ENCODE results near the gene FAM168B. TPM values are rescaled to one million over a fixed set of nuclear protein-coding genes. Genes with fewer than 3 reads are reported as not detected.
A peak's percentile ranks its signal among the peaks of the same experiment; 100 is the strongest.

The FAM168B gene
- polyA plus RNA-seq: 50.8 to 88.4 TPM (median 63.6 TPM) in 3 replicates
- polyA plus RNA-seq (2011; ENCODE audit: low read depth): 17.4 TPM
- 66.2 and 78.5 TPM in 2 replicates for polyA plus RNA-seq (2011; cell fraction: cytosol; rRNA removed)
- 75.3 and 96.1 TPM in 2 replicates for polyA plus RNA-seq (2011; cell fraction: nucleus; rRNA removed)
- polyA plus RNA-seq (2012; ENCODE audit: low replicate concordance): 38.7 and 63.1 TPM in 2 replicates
- polyA minus RNA-seq: 83.0 to 191 TPM (median 115 TPM) in 3 replicates
- 111 TPM for polyA minus RNA-seq (2011; cell fraction: cytosol; rRNA and poly(A)+ RNA removed)
- 46.8 and 59.2 TPM in 2 replicates for polyA minus RNA-seq (2011; cell fraction: nucleus; rRNA and poly(A)+ RNA removed)

- Histone ChIP-seq H3K4me3 (ENCODE audit: control insufficient read depth in 2 of 3, extremely low read depth in 1 of 3, insufficient read depth in 2 of 3, low read depth in 1 of 3, low read length in 3 of 3) (peak within 1 kb of the TSS; percentile 67 to 99 (median 92)), H3K79me2 (ENCODE audit: control insufficient read depth, insufficient read depth, low read length) (peaks cover 50% of the 10 kb centered on the region), H3K27me3 (ENCODE audit: control insufficient read depth, extremely low read depth, insufficient read depth, low read length) (no peaks in the 10 kb centered on the region), H3K4me2 (ENCODE audit: control insufficient read depth, extremely low read depth, insufficient read depth, low read depth, low read length) (peak within 1 kb of the TSS; percentile 98), H4K20me1 (ENCODE audit: control insufficient read depth, extremely low read depth, insufficient read depth, low read length) (no peaks in the 10 kb centered on the region), H3K4me1 (ENCODE audit: control insufficient read depth, extremely low read depth, insufficient read depth, low read length) (peaks cover 13% of the 10 kb centered on the region), H3K36me3 (ENCODE audit: control insufficient read depth in 2 of 2, extremely low read depth in 1 of 2, insufficient read depth in 2 of 2, low read length in 2 of 2) (peaks cover 0 to 2% of the 10 kb centered on the region in 2 experiments), H3K27ac (ENCODE audit: control insufficient read depth, insufficient read depth, low read length) (peak within 1 kb of the TSS; percentile 88), H3K9ac (ENCODE audit: control insufficient read depth, extremely low read depth, insufficient read depth, low read length) (peak within 1 kb of the TSS; percentile 93), H3K9me3 (ENCODE audit: control insufficient read depth, low read depth, low read length) (no peaks in the 10 kb centered on the region), H3K9me1 (ENCODE audit: control insufficient read depth, extremely low read depth, insufficient read depth, low read length) (no peaks in the 10 kb centered on the region), H2AFZ (ENCODE audit: control insufficient read depth, low read length) (peak within 1 kb of the TSS; percentile 79)
- TF ChIP-seq EZH2 (IDR thresholded peaks at IDR 0.05; ENCODE audit: low read length) (no peak), CTCF (optimal IDR thresholded peaks at IDR 0.05 in 1 of 3, IDR thresholded peaks at IDR 0.05 in 1 of 3, conservative IDR thresholded peaks at IDR 0.05 in 1 of 3; ENCODE audit: extremely low read depth in 1 of 3, insufficient read depth in 2 of 3, low read length in 3 of 3) (no peak)
- DNase-seq (ENCODE audit: low read depth, low spot score): no peak
- dilution Hi-C loops (cut with MboI; ENCODE audit: extremely low pct_ligation_motif_present, low sequenced_read_pairs): no loop called here
- no peak for FAIRE-seq
These were observed at the start of gene FAM168B for GRCh38 chr2:131093006-131093695. Gene FAM168B, minus strand, starts transcription at chr2:131093460. Its CDS starts 10,814 bp downstream, at chr2:131082646.

GRCh38 chr2:131142849-131143248 is 49.6 kb upstream of the FAM168B start:
- peaks cover 4% of the 10 kb centered on the region for H3K79me2 ChIP-seq (ENCODE audit: control insufficient read depth, insufficient read depth, low read length)
- H3K27me3 ChIP-seq (ENCODE audit: control insufficient read depth, extremely low read depth, insufficient read depth, low read length): no peaks in the 10 kb centered on the region
- DNase-seq (ENCODE audit: low read depth, low spot score) (no peak), FAIRE-seq (no peak)
- no peak overlapping the region for H3K9ac ChIP-seq (ENCODE audit: control insufficient read depth, extremely low read depth, insufficient read depth, low read length)
- H3K4me1 ChIP-seq (ENCODE audit: control insufficient read depth, extremely low read depth, insufficient read depth, low read length): no peaks in the 10 kb centered on the region
- no peaks in the 10 kb centered on the region for H3K9me3 ChIP-seq (ENCODE audit: control insufficient read depth, low read depth, low read length)
- no peak overlapping the region for H3K4me2 ChIP-seq (ENCODE audit: control insufficient read depth, extremely low read depth, insufficient read depth, low read depth, low read length)
- peaks cover 5% of the 10 kb centered on the region for H4K20me1 ChIP-seq (ENCODE audit: control insufficient read depth, extremely low read depth, insufficient read depth, low read length)
- H2AFZ ChIP-seq (ENCODE audit: control insufficient read depth, low read length): no peak overlapping the region
- dilution Hi-C loops (cut with MboI; ENCODE audit: extremely low pct_ligation_motif_present, low sequenced_read_pairs): no loop called here
- TF ChIP-seq EZH2 (IDR thresholded peaks at IDR 0.05; ENCODE audit: low read length) (no peak), CTCF (optimal IDR thresholded peaks at IDR 0.05 in 1 of 3, IDR thresholded peaks at IDR 0.05 in 1 of 3, conservative IDR thresholded peaks at IDR 0.05 in 1 of 3; ENCODE audit: extremely low read depth in 1 of 3, insufficient read depth in 2 of 3, low read length in 3 of 3) (no peak)
- H3K9me1 ChIP-seq (ENCODE audit: control insufficient read depth, extremely low read depth, insufficient read depth, low read length): no peaks in the 10 kb centered on the region
- no peak overlapping the region for H3K4me3 ChIP-seq (ENCODE audit: control insufficient read depth in 2 of 3, extremely low read depth in 1 of 3, insufficient read depth in 2 of 3, low read depth in 1 of 3, low read length in 3 of 3)
- H3K36me3 ChIP-seq (ENCODE audit: control insufficient read depth in 2 of 2, extremely low read depth in 1 of 2, insufficient read depth in 2 of 2, low read length in 2 of 2): peaks cover 18 to 35% of the 10 kb centered on the region in 2 experiments
- H3K27ac ChIP-seq (ENCODE audit: control insufficient read depth, insufficient read depth, low read length): no peak overlapping the region

All from keratinocyte (primary cell).